ENCODE measurements around the gene UBN2. TPM values are rescaled to one million over a fixed set of nuclear protein-coding genes. Genes with fewer than 3 reads are reported as not detected.

UBN2 gene
- total and polyA plus RNA-seq, 10 of the 15 experiments (the other 5 are each of a cell fraction or from before 2014, with no cell fraction given) = 0.27 to 8.5 (median 2.5) TPM

DNA sequence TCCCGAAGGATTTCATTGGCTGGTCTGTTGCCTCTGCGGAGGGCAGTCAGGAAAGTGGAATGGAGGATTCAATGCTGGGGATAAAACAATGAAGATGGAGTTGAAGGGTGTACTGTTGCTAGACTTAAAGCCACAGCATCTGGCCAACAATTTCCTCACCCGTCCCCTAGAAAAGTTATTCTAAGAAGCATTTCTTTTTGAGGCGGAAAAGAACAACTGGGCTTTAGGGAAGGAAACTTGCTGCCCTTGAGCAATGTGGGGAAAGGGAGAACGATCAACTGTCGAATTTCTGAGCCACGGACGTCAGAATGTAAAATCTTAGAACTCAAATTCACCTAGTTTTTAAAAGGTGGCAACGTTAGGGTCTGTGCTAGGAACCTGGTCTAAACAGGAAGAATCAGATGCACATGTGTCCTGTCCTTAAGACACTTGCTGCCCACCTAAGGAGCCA, 110.8 kb downstream of the UBN2 start:
- in situ Hi-C loops (cut with MboI) (no loop called here), intact Hi-C loops (cut with micrococcal nuclease; ENCODE audit: unreplicated experiment) (no loop called here)
- H3K4me1 ChIP-seq (ENCODE audit: control insufficient read depth, insufficient read depth, low read length) = no peaks in the 10 kb centered on the region
- BruUV-seq (replicated peaks) = TSS peak; percentile 91
- no peaks in the 10 kb centered on the region for H3K36me3 ChIP-seq (ENCODE audit: control insufficient read depth in 2 of 2, insufficient read depth in 2 of 2, low read length in 1 of 2)
- CTCF ChIA-PET = no interaction called here
- ATAC-seq = no peak
- H3K4me3 ChIP-seq = peak overlapping the region; percentile 84
- peak overlapping the region; percentile 97 for H3K27ac ChIP-seq (ENCODE audit: control insufficient read depth, insufficient read depth)
- POLR2A ChIA-PET = no interaction called here
- SMC1A ChIA-PET (ENCODE audit: uncharacterized antibody, unreplicated experiment) = no interaction called here
- H3K9ac ChIP-seq (ENCODE audit: control insufficient read depth, insufficient read depth, low read length) = peak overlapping the region; percentile 98
- H3K9me3 ChIP-seq (replicated peaks; ENCODE audit: control insufficient read depth, insufficient read depth, low read length) = peaks cover 5% of the 10 kb centered on the region
- peaks cover 18% of the 10 kb centered on the region for H3K79me2 ChIP-seq (ENCODE audit: control insufficient read depth, insufficient read depth, low read length)
- DNase-seq (ENCODE audit: low read depth, low spot score) = no peak
- H2AFZ ChIP-seq (ENCODE audit: control insufficient read depth, low read depth, low read length) = peak overlapping the region; percentile 92
- 0% methylated on average over 9 of the region's 9 CpGs for whole genome bisulfite sequencing (ENCODE audit: insufficient coverage, insufficient replicate concordance, low lambda C conversion rate, missing lambda C conversion rate)
- no peaks in the 10 kb centered on the region for H4K20me1 ChIP-seq (ENCODE audit: control insufficient read depth, insufficient read depth)
- H3K27me3 ChIP-seq (replicated peaks in 1 of 2; ENCODE audit: control insufficient read depth in 2 of 2, insufficient read depth in 2 of 2, low read length in 1 of 2) = no peaks in the 10 kb centered on the region
- FAIRE-seq = peak; percentile 73
- H3K4me2 ChIP-seq (ENCODE audit: control insufficient read depth, insufficient read depth) = peak overlapping the region; percentile 80
- RAD21 ChIA-PET (ENCODE audit: unreplicated experiment) = no interaction called here
- TF ChIP-seq RFX5 (IDR thresholded peaks at IDR 0.05; ENCODE audit: low read depth, low read length) (no peak; the same call in 1 of the 2 replicates), TCF3 (IDR thresholded peaks at IDR 0.05; ENCODE audit: borderline replicate concordance, insufficient read depth, low read depth, low read length) (no peak), CHD1 (IDR thresholded peaks at IDR 0.05; ENCODE audit: low read depth, low read length) (no peak), MTA3 (IDR thresholded peaks at IDR 0.05; ENCODE audit: borderline replicate concordance, low read length) (no peak), SIX5 (IDR thresholded peaks at IDR 0.05; ENCODE audit: low read depth, low read length, severe bottlenecking) (no peak), PAX8 (IDR thresholded peaks at IDR 0.05) (no peak), RUNX3 (IDR thresholded peaks at IDR 0.05; ENCODE audit: low read length) (peak; percentile 3; the same call in 1 of the 2 replicates), NFXL1 (IDR thresholded peaks at IDR 0.05; ENCODE audit: borderline replicate concordance) (no peak), PAX5 (IDR thresholded peaks at IDR 0.05; ENCODE audit: borderline replicate concordance, low read depth, low read length) (no peak), EED (IDR thresholded peaks at IDR 0.05; ENCODE audit: low read depth) (no peak), FOS (IDR thresholded peaks at IDR 0.05; ENCODE audit: borderline replicate concordance, extremely low read depth, insufficient read length) (no peak), SRF (IDR thresholded peaks at IDR 0.05; ENCODE audit: low read depth in 2 of 2, low read length in 2 of 2) (no peak), RB1 (IDR thresholded peaks at IDR 0.05; ENCODE audit: borderline replicate concordance) (no peak)
- TF ChIP-seq, protein P1, sequence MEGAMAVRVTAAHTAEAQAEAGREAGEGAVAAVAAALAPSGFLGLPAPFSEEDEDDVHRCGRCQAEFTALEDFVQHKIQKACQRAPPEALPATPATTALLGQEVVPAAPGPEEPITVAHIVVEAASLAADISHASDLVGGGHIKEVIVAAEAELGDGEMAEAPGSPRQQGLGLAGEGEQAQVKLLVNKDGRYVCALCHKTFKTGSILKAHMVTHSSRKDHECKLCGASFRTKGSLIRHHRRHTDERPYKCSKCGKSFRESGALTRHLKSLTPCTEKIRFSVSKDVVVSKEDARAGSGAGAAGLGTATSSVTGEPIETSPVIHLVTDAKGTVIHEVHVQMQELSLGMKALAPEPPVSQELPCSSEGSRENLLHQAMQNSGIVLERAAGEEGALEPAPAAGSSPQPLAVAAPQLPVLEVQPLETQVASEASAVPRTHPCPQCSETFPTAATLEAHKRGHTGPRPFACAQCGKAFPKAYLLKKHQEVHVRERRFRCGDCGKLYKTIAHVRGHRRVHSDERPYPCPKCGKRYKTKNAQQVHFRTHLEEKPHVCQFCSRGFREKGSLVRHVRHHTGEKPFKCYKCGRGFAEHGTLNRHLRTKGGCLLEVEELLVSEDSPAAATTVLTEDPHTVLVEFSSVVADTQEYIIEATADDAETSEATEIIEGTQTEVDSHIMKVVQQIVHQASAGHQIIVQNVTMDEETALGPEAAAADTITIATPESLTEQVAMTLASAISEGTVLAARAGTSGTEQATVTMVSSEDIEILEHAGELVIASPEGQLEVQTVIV (IDR thresholded peaks at IDR 0.05; ENCODE audit: borderline replicate concordance, partially characterized antibody) = no peak
- TF ChIP-seq, protein P2, sequence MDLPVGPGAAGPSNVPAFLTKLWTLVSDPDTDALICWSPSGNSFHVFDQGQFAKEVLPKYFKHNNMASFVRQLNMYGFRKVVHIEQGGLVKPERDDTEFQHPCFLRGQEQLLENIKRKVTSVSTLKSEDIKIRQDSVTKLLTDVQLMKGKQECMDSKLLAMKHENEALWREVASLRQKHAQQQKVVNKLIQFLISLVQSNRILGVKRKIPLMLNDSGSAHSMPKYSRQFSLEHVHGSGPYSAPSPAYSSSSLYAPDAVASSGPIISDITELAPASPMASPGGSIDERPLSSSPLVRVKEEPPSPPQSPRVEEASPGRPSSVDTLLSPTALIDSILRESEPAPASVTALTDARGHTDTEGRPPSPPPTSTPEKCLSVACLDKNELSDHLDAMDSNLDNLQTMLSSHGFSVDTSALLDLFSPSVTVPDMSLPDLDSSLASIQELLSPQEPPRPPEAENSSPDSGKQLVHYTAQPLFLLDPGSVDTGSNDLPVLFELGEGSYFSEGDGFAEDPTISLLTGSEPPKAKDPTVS (IDR thresholded peaks at IDR 0.05; ENCODE audit: low read depth, low read length) = no peak
- TF ChIP-seq, protein P3, sequence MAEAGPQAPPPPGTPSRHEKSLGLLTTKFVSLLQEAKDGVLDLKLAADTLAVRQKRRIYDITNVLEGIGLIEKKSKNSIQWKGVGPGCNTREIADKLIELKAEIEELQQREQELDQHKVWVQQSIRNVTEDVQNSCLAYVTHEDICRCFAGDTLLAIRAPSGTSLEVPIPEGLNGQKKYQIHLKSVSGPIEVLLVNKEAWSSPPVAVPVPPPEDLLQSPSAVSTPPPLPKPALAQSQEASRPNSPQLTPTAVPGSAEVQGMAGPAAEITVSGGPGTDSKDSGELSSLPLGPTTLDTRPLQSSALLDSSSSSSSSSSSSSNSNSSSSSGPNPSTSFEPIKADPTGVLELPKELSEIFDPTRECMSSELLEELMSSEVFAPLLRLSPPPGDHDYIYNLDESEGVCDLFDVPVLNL (IDR thresholded peaks at IDR 0.05; ENCODE audit: low read depth, low read length) = no peak
- TF ChIP-seq, protein P4, sequence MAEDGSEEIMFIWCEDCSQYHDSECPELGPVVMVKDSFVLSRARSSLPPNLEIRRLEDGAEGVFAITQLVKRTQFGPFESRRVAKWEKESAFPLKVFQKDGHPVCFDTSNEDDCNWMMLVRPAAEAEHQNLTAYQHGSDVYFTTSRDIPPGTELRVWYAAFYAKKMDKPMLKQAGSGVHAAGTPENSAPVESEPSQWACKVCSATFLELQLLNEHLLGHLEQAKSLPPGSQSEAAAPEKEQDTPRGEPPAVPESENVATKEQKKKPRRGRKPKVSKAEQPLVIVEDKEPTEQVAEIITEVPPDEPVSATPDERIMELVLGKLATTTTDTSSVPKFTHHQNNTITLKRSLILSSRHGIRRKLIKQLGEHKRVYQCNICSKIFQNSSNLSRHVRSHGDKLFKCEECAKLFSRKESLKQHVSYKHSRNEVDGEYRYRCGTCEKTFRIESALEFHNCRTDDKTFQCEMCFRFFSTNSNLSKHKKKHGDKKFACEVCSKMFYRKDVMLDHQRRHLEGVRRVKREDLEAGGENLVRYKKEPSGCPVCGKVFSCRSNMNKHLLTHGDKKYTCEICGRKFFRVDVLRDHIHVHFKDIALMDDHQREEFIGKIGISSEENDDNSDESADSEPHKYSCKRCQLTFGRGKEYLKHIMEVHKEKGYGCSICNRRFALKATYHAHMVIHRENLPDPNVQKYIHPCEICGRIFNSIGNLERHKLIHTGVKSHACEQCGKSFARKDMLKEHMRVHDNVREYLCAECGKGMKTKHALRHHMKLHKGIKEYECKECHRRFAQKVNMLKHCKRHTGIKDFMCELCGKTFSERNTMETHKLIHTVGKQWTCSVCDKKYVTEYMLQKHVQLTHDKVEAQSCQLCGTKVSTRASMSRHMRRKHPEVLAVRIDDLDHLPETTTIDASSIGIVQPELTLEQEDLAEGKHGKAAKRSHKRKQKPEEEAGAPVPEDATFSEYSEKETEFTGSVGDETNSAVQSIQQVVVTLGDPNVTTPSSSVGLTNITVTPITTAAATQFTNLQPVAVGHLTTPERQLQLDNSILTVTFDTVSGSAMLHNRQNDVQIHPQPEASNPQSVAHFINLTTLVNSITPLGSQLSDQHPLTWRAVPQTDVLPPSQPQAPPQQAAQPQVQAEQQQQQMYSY (CRISPR knock-in tag; IDR thresholded peaks at IDR 0.05) = no peak
